ENCODE results near the gene CNTNAP2. TPM values are rescaled to one million over a fixed set of nuclear protein-coding genes. Genes with fewer than 3 reads are reported as not detected.

CNTNAP2 gene
- total RNA-seq, 4 donors from 2014 or later = 0.25 to 0.89 (median 0.30) TPM; not detected in 1

GRCh38 chr7:146862415-146862814, 745.8 kb downstream of the CNTNAP2 start:
- WGBS = 44% methylated on average over 2 of the region's 2 CpGs
- Histone ChIP-seq H3K4me1 (no peaks in the 10 kb centered on the region), H3K27ac (no peak overlapping the region), H3K27me3 (no peaks in the 10 kb centered on the region), H3K9me3 (peaks cover 4% of the 10 kb centered on the region), H3K4me3 (no peak overlapping the region), H3K36me3 (no peaks in the 10 kb centered on the region)
- DNase-seq (ENCODE audit: low spot score in 2 of 2) = no peak
- TF ChIP-seq EP300 (IDR thresholded peaks at IDR 0.05) = no peak
- no peak for TF ChIP-seq CTCF (IDR thresholded peaks at IDR 0.05)
- TF ChIP-seq POLR2AphosphoS5 (IDR thresholded peaks at IDR 0.05) = no peak
- TF ChIP-seq POLR2A (IDR thresholded peaks at IDR 0.05) = no peak

- H3K27ac ChIP-seq = no peak overlapping the region
- H3K4me3 ChIP-seq = no peak overlapping the region
- H3K27me3 ChIP-seq = no peaks in the 10 kb centered on the region
- DNase-seq (ENCODE audit: low spot score in 2 of 2) = no peak
- no peaks in the 10 kb centered on the region for H3K9me3 ChIP-seq
- H3K4me1 ChIP-seq = no peaks in the 10 kb centered on the region
- no peaks in the 10 kb centered on the region for H3K36me3 ChIP-seq
- TF ChIP-seq POLR2AphosphoS5 (IDR thresholded peaks at IDR 0.05) (no peak), EP300 (IDR thresholded peaks at IDR 0.05) (no peak), POLR2A (IDR thresholded peaks at IDR 0.05) (no peak), CTCF (IDR thresholded peaks at IDR 0.05) (no peak)
- 98% methylated on average over 2 of the region's 2 CpGs for WGBS
Measured at GRCh38 chr7:146864644-146865043, 748.0 kb downstream of the CNTNAP2 start.

- 79% methylated on average over 2 of the region's 2 CpGs for WGBS
- Histone ChIP-seq H3K27me3 (no peaks in the 10 kb centered on the region), H3K27ac (no peak overlapping the region), H3K9me3 (no peaks in the 10 kb centered on the region), H3K36me3 (no peaks in the 10 kb centered on the region), H3K4me3 (no peak overlapping the region), H3K4me1 (no peaks in the 10 kb centered on the region)
- TF ChIP-seq POLR2A (IDR thresholded peaks at IDR 0.05) = no peak
- TF ChIP-seq EP300 (IDR thresholded peaks at IDR 0.05) = no peak
- TF ChIP-seq POLR2AphosphoS5 (IDR thresholded peaks at IDR 0.05) = no peak
- no peak for TF ChIP-seq CTCF (IDR thresholded peaks at IDR 0.05)
- DNase-seq (ENCODE audit: low spot score in 2 of 2) = no peak
Measured at GRCh38 chr7:146865696-146866095, 749.1 kb downstream of the CNTNAP2 start.

- H3K4me1 ChIP-seq = no peaks in the 10 kb centered on the region
- H3K9me3 ChIP-seq = no peaks in the 10 kb centered on the region
- no peaks in the 10 kb centered on the region for H3K36me3 ChIP-seq
- H3K27ac ChIP-seq = no peak overlapping the region
- DNase-seq (ENCODE audit: low spot score in 2 of 2) = no peak
- H3K27me3 ChIP-seq = no peaks in the 10 kb centered on the region
- H3K4me3 ChIP-seq = no peak overlapping the region
- TF ChIP-seq EP300 (IDR thresholded peaks at IDR 0.05) (no peak), CTCF (IDR thresholded peaks at IDR 0.05) (no peak), POLR2AphosphoS5 (IDR thresholded peaks at IDR 0.05) (no peak)
- WGBS = 81% methylated on average over 4 of the region's 4 CpGs
Measured at GRCh38 chr7:146874722-146875121, 758.1 kb downstream of the CNTNAP2 start.

- TF ChIP-seq EP300 (IDR thresholded peaks at IDR 0.05) = no peak
- no peak for TF ChIP-seq CTCF (IDR thresholded peaks at IDR 0.05)
- no peak for TF ChIP-seq POLR2A (IDR thresholded peaks at IDR 0.05)
- no peak for TF ChIP-seq POLR2AphosphoS5 (IDR thresholded peaks at IDR 0.05)
- no peaks in the 10 kb centered on the region for H3K36me3 ChIP-seq
- WGBS = 67% methylated on average over 3 of the region's 3 CpGs
Measured at GRCh38 chr7:146875237-146875785, 758.7 kb downstream of the CNTNAP2 start.

More at GRCh38 chr7:146875237-146875785, 758.7 kb downstream of the CNTNAP2 start:
- H3K9me3 ChIP-seq = no peaks in the 10 kb centered on the region
- H3K27me3 ChIP-seq = no peaks in the 10 kb centered on the region
- H3K27ac ChIP-seq = no peak overlapping the region
- H3K4me3 ChIP-seq = no peak overlapping the region
- no peaks in the 10 kb centered on the region for H3K4me1 ChIP-seq
- no peak for DNase-seq (ENCODE audit: low spot score in 2 of 2)

All from suprapubic skin (tissue), 4 donors.